ENCODE results near the gene ZNF277.

Gene ZNF277

DNA sequence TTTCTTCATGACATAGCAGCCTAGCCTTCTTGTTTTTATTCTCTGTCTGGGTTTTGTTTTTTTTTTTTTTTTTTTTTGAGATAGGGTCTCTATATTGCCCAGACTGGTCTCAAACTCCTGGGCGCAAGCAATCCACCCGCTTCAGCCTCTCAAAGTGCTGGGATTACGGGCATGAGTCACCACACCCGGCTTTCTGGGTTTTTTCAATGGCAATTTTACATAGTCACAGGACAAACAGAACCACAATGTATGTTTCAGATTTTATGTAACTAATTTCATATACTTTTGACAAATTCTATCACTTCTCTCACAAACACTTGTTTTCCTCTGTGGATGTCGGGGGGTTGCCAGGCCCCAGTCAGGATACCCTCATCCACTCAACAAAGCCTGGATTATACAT is 16.8 kb upstream of the ZNF277 start:
- Histone ChIP-seq H3K9me3 (replicated peaks in 1 of 2; ENCODE audit: control insufficient read depth in 2 of 2, insufficient read depth in 1 of 2, low read depth in 1 of 2, low read length in 2 of 2) (peaks cover 0 to 4% of the 10 kb centered on the region in 2 donors), H2BK5ac (ENCODE audit: low read length) (no peak overlapping the region), H4K8ac (ENCODE audit: low read depth, low read length) (no peak overlapping the region), H2AK5ac (ENCODE audit: low read depth, low read length) (no peak overlapping the region), H3K4me1 (ENCODE audit: control insufficient read depth in 2 of 2, insufficient read depth in 1 of 2, low read depth in 1 of 2, low read length in 2 of 2) (peaks cover 3 to 6% of the 10 kb centered on the region in 2 donors), H2AFZ (ENCODE audit: low read length) (no peak overlapping the region), H3K79me1 (ENCODE audit: low read depth, low read length) (no peaks in the 10 kb centered on the region), H3K4me3 (ENCODE audit: low read length in 2 of 2) (no peak overlapping the region), H3K27me3 (ENCODE audit: control insufficient read depth in 3 of 3, insufficient read depth in 3 of 3, low read depth in 1 of 3, low read length in 3 of 3) (no peaks in the 10 kb centered on the region), H2BK120ac (ENCODE audit: low read depth, low read length) (no peak overlapping the region), H3K9ac (ENCODE audit: low read depth, low read length, poor library complexity) (no peak overlapping the region), H3K23ac (ENCODE audit: low read depth, low read length, poor library complexity) (no peak overlapping the region), H3K18ac (ENCODE audit: low read length) (no peak overlapping the region), H4K91ac (ENCODE audit: low read depth, low read length, poor library complexity) (no peak overlapping the region), H3K4me2 (ENCODE audit: insufficient read depth, low read length, poor library complexity, severe bottlenecking) (no peak overlapping the region), H3K14ac (ENCODE audit: low read length) (no peak overlapping the region), H3K36me3 (replicated peaks in 1 of 2; ENCODE audit: control insufficient read depth in 2 of 2, insufficient read depth in 2 of 2, low read length in 2 of 2) (no peaks in the 10 kb centered on the region), H2BK15ac (ENCODE audit: low read length) (no peak overlapping the region), H3K27ac (replicated peaks; ENCODE audit: low read length) (no peak overlapping the region), H3K4ac (ENCODE audit: low read length) (no peak overlapping the region), H2BK12ac (ENCODE audit: low read length) (no peak overlapping the region)
- DNase-seq (ENCODE audit: low spot score) = no peak
- no CpG with 5 or more reads among the region's 5 CpGs for WGBS, 2 donors (ENCODE audit: extremely low coverage in 2 of 2, insufficient read length in 2 of 2, insufficient replicate concordance in 1 of 2)

DNA sequence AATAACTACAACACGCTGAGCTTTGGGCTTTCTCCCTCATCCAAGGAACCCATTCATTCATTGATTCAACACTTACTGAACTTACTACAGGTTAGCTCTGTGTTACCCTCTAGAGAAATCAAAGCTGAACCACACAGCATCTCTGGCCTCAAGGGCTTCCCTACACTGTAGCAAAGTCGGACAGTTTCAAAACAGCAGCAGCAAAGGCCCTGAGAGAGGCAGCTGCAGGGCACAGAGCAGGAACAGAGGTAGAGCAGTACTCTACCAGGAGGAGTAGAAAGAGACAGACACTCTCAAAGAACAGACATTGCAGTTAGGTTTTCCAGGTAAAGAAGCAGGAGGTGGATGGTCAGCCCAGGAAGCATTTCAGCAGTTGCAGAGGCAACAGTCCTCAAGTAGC is 16.4 kb upstream of the ZNF277 start:
- Histone ChIP-seq H3K4me1 (ENCODE audit: control insufficient read depth in 2 of 2, insufficient read depth in 1 of 2, low read depth in 1 of 2, low read length in 2 of 2) (peaks cover 3 to 6% of the 10 kb centered on the region in 2 donors), H3K36me3 (replicated peaks in 1 of 2; ENCODE audit: control insufficient read depth in 2 of 2, insufficient read depth in 2 of 2, low read length in 2 of 2) (no peaks in the 10 kb centered on the region), H3K4me2 (ENCODE audit: insufficient read depth, low read length, poor library complexity, severe bottlenecking) (no peak overlapping the region), H2AFZ (ENCODE audit: low read length) (no peak overlapping the region), H4K8ac (ENCODE audit: low read depth, low read length) (no peak overlapping the region), H3K9ac (ENCODE audit: low read depth, low read length, poor library complexity) (no peak overlapping the region), H2BK15ac (ENCODE audit: low read length) (no peak overlapping the region), H2BK5ac (ENCODE audit: low read length) (no peak overlapping the region), H3K4me3 (ENCODE audit: low read length in 2 of 2) (no peak overlapping the region), H2BK12ac (ENCODE audit: low read length) (no peak overlapping the region), H3K18ac (ENCODE audit: low read length) (no peak overlapping the region), H3K23ac (ENCODE audit: low read depth, low read length, poor library complexity) (no peak overlapping the region), H3K27me3 (ENCODE audit: control insufficient read depth in 3 of 3, insufficient read depth in 3 of 3, low read depth in 1 of 3, low read length in 3 of 3) (no peaks in the 10 kb centered on the region), H3K9me3 (replicated peaks in 1 of 2; ENCODE audit: control insufficient read depth in 2 of 2, insufficient read depth in 1 of 2, low read depth in 1 of 2, low read length in 2 of 2) (peaks cover 0 to 4% of the 10 kb centered on the region in 2 donors), H3K27ac (replicated peaks; ENCODE audit: low read length) (no peak overlapping the region), H2AK5ac (ENCODE audit: low read depth, low read length) (no peak overlapping the region), H3K14ac (ENCODE audit: low read length) (no peak overlapping the region), H4K91ac (ENCODE audit: low read depth, low read length, poor library complexity) (no peak overlapping the region), H2BK120ac (ENCODE audit: low read depth, low read length) (no peak overlapping the region), H3K79me1 (ENCODE audit: low read depth, low read length) (no peaks in the 10 kb centered on the region), H3K4ac (ENCODE audit: low read length) (no peak overlapping the region)
- WGBS, 2 donors (ENCODE audit: extremely low coverage in 2 of 2, insufficient read length in 2 of 2, insufficient replicate concordance in 1 of 2) = no CpG with 5 or more reads among the region's 2 CpGs
- no peak for DNase-seq (ENCODE audit: low spot score)

DNA sequence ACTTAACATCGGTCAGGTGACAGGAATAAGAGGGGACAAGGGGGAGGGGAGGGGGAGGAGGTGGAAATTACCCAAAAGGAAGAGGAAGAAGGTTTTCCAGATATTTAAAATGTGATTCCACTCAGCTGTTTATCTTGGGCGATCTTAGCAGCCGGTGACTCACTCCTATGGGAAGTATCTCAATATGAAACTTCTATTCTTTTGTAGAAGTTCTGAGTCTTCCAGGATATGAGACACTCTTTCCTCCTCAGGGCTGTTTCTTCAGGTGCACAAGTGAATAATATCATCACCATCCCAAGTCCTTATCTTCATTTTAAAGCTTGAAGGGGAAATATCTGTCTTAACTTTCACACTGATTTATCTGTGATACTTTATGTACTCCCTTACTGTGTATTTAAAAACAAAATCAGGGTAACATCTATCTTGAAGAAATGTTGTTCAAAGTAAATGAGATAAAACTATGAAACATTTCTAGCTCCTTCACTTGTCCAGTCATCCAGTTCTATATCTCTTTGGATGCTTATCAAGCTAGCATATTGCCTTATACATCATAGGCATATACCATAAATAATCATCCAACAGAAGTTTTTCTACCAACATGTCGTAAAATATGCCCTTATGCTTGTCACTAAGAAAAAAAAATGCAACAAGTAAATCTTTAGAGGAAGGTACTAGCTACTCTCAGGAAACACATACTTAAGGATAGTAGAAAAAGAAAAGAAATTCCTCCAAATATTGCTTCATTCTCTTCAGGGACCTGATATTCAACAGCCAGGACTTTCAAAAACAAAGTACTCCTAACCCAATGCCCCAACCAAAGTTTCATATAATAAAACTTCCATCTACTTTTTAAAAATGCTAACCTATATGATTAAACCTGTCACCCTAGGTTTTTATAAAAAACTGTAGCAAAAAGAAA is 14.0 kb upstream of the ZNF277 start:
- no peaks in the 10 kb centered on the region for H3K36me3 ChIP-seq (replicated peaks in 1 of 2; ENCODE audit: control insufficient read depth in 2 of 2, insufficient read depth in 2 of 2, low read length in 2 of 2)
- H3K9me3 ChIP-seq (replicated peaks in 1 of 2; ENCODE audit: control insufficient read depth in 2 of 2, insufficient read depth in 1 of 2, low read depth in 1 of 2, low read length in 2 of 2) = peaks cover 0 to 4% of the 10 kb centered on the region in 2 donors
- no peak overlapping the region for H2AFZ ChIP-seq (ENCODE audit: low read length)
- H2BK5ac ChIP-seq (ENCODE audit: low read length) = no peak overlapping the region
- no peak overlapping the region for H2AK5ac ChIP-seq (ENCODE audit: low read depth, low read length)
- no peaks in the 10 kb centered on the region for H3K27me3 ChIP-seq (ENCODE audit: control insufficient read depth in 3 of 3, insufficient read depth in 3 of 3, low read depth in 1 of 3, low read length in 3 of 3)
- no peak overlapping the region for H2BK12ac ChIP-seq (ENCODE audit: low read length)
- no peak overlapping the region for H3K4ac ChIP-seq (ENCODE audit: low read length)
- no peaks in the 10 kb centered on the region for H3K79me1 ChIP-seq (ENCODE audit: low read depth, low read length)
- no peak overlapping the region for H4K8ac ChIP-seq (ENCODE audit: low read depth, low read length)
- H3K4me3 ChIP-seq (ENCODE audit: low read length in 2 of 2) = no peak overlapping the region
- H3K27ac ChIP-seq (replicated peaks; ENCODE audit: low read length) = no peak overlapping the region
- DNase-seq (ENCODE audit: low spot score) = no peak
- H4K91ac ChIP-seq (ENCODE audit: low read depth, low read length, poor library complexity) = no peak overlapping the region
- H2BK15ac ChIP-seq (ENCODE audit: low read length) = no peak overlapping the region
- no peak overlapping the region for H2BK120ac ChIP-seq (ENCODE audit: low read depth, low read length)
- H3K18ac ChIP-seq (ENCODE audit: low read length) = no peak overlapping the region
- H3K4me2 ChIP-seq (ENCODE audit: insufficient read depth, low read length, poor library complexity, severe bottlenecking) = no peak overlapping the region
- H3K23ac ChIP-seq (ENCODE audit: low read depth, low read length, poor library complexity) = no peak overlapping the region
- H3K9ac ChIP-seq (ENCODE audit: low read depth, low read length, poor library complexity) = no peak overlapping the region
- no peak overlapping the region for H3K14ac ChIP-seq (ENCODE audit: low read length)
- H3K4me1 ChIP-seq (ENCODE audit: control insufficient read depth in 2 of 2, insufficient read depth in 1 of 2, low read depth in 1 of 2, low read length in 2 of 2) = peaks cover 0 to under 1% of the 10 kb centered on the region in 2 donors
- WGBS, 2 donors (ENCODE audit: extremely low coverage in 2 of 2, insufficient read length in 2 of 2, insufficient replicate concordance in 1 of 2) = no CpG with 5 or more reads among the region's 4 CpGs

DNA sequence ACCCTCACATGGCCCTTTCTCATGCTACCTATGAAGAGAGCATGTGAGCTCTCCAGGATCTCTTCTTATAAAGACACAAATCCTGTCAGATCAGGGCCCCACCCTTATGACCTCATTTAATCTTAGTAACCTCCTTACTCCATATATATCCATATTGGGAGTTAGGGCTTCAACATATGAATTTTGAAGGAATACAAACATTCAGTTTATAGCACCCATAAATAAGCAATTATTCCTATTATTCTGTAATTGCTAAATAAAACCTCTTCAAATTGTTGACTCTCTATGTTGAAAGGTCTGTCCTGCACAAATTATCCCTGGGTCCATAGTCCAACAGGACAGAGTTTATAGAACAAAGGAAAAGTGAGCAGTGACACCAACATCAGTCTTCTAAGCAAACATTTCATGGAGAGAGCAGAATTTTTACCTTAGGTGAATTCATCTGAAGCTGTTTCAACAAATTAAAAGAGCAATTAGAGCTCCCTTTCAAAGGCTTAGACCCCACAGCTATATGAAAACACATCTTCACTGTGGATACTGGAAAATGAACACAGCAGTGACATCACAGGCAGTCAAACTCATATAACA is 12.5 kb upstream of the ZNF277 start:
- Histone ChIP-seq H3K4me3 (ENCODE audit: low read length in 2 of 2) (no peak overlapping the region), H2BK120ac (ENCODE audit: low read depth, low read length) (no peak overlapping the region), H3K4me1 (ENCODE audit: control insufficient read depth in 2 of 2, insufficient read depth in 1 of 2, low read depth in 1 of 2, low read length in 2 of 2) (no peaks in the 10 kb centered on the region), H2AK5ac (ENCODE audit: low read depth, low read length) (no peak overlapping the region), H3K27me3 (ENCODE audit: control insufficient read depth in 3 of 3, insufficient read depth in 3 of 3, low read depth in 1 of 3, low read length in 3 of 3) (no peaks in the 10 kb centered on the region), H3K23ac (ENCODE audit: low read depth, low read length, poor library complexity) (no peak overlapping the region), H3K4ac (ENCODE audit: low read length) (no peak overlapping the region), H4K8ac (ENCODE audit: low read depth, low read length) (no peak overlapping the region), H3K18ac (ENCODE audit: low read length) (no peak overlapping the region), H2BK15ac (ENCODE audit: low read length) (no peak overlapping the region), H2BK12ac (ENCODE audit: low read length) (no peak overlapping the region), H3K4me2 (ENCODE audit: insufficient read depth, low read length, poor library complexity, severe bottlenecking) (no peak overlapping the region), H3K36me3 (replicated peaks in 1 of 2; ENCODE audit: control insufficient read depth in 2 of 2, insufficient read depth in 2 of 2, low read length in 2 of 2) (no peaks in the 10 kb centered on the region), H3K14ac (ENCODE audit: low read length) (no peak overlapping the region), H2AFZ (ENCODE audit: low read length) (no peak overlapping the region), H3K9ac (ENCODE audit: low read depth, low read length, poor library complexity) (no peak overlapping the region), H4K91ac (ENCODE audit: low read depth, low read length, poor library complexity) (no peak overlapping the region), H2BK5ac (ENCODE audit: low read length) (no peak overlapping the region), H3K79me1 (ENCODE audit: low read depth, low read length) (no peaks in the 10 kb centered on the region), H3K9me3 (replicated peaks in 1 of 2; ENCODE audit: control insufficient read depth in 2 of 2, insufficient read depth in 1 of 2, low read depth in 1 of 2, low read length in 2 of 2) (peaks cover 0 to 4% of the 10 kb centered on the region in 2 donors), H3K27ac (replicated peaks; ENCODE audit: low read length) (no peak overlapping the region)
- no peak for DNase-seq (ENCODE audit: low spot score)

All from neuronal stem cell (in vitro differentiated cells).